NB4 (cell line): ENCODE measurements around the gene CORO1C.

Source experiments
- CTCF ChIP-seq: IDR thresholded peaks from one replicate; pipeline ENCODE4 v1.5.1; 2012; ENCODE audit warnings: low read depth, low read length
- MAX ChIP-seq: IDR thresholded peaks from 2 replicates; pipeline ENCODE4 v1.6.1; 2011; ENCODE audit warnings: low read depth, low read length
- POLR2A ChIP-seq: IDR thresholded peaks from 2 replicates; pipeline ENCODE4 v1.6.1; 2011; ENCODE audit warnings: mild to moderate bottlenecking; ENCODE audit not compliant: insufficient read length; ENCODE audit errors: extremely low read depth

DNA sequence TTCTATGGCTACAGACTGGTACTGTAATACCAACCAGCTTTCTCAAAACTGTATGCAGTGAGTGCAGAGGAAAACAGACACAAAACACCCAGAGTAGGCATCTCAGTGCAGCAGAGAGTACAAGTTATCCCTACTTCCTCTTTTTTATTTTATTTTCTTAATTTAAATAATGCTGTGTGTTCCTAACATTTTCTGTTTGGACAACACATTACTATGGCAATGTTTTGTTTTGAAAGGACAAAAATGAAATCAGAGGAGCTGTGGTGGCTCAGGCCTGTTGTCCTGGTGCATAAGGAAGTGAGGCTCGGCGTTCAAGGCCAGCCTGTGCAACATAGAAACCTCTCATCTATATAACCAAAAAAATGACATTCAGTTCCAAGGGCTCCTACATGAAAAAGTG is 64.0 kb downstream of the CORO1C start:
- TF ChIP-seq CTCF: no peak
- TF ChIP-seq POLR2A: no peak
- TF ChIP-seq MAX: no peak
